GM12878 (cell line): Measurements from ENCODE around the gene MYO16. TPM values are rescaled to one million over a fixed set of nuclear protein-coding genes. Genes with fewer than 3 reads are reported as not detected.

Source experiments
- ATF7 ChIP-seq: fragments of 450-650 bp; IDR thresholded peaks from 2 replicates; pipeline ENCODE4 v1.6.1; 2016; ENCODE audit warnings: low read depth, mild to moderate bottlenecking
- BHLHE40 ChIP-seq, 2 experiments: fragments of 450-650 bp in 1 of 2; IDR thresholded peaks; 2 replicates each; pipeline ENCODE4 v1.6.1; 2011 to 2017; ENCODE audit warnings: low read depth in 2 of 2, borderline replicate concordance in 1 of 2, improper control_type of control experiment in 1 of 2, low read length in 1 of 2, mild to moderate bottlenecking in 1 of 2
- BRCA1 ChIP-seq: IDR thresholded peaks from 2 replicates; pipeline ENCODE4 v1.6.1; 2011; ENCODE audit warnings: low read depth, low read length, improper control_type of control experiment
- CHD2 ChIP-seq: IDR thresholded peaks from 2 replicates; pipeline ENCODE4 v1.6.1; 2011; ENCODE audit warnings: low read depth, low read length, improper control_type of control experiment, borderline replicate concordance
- EED ChIP-seq: sonication (generic); IDR thresholded peaks from 2 replicates; pipeline ENCODE4 v1.6.1; 2016; ENCODE audit warnings: antibody characterized with exemption, low read depth
- HDGF ChIP-seq: fragments of 450-650 bp; IDR thresholded peaks from 2 replicates; pipeline ENCODE4 v1.6.1; 2016; ENCODE audit warnings: antibody characterized with exemption
- IKZF2 ChIP-seq, 2 experiments: fragments of 450-650 bp; IDR thresholded peaks; 2 replicates each; pipeline ENCODE4 v1.6.1; 2017; ENCODE audit warnings: mild to moderate bottlenecking in 2 of 2, moderate library complexity in 2 of 2
- JUNB ChIP-seq: IDR thresholded peaks from 2 replicates; pipeline ENCODE4 v1.6.1; 2016; ENCODE audit warnings: antibody characterized with exemption, mild to moderate bottlenecking
- JUND ChIP-seq: IDR thresholded peaks from 2 replicates; pipeline ENCODE4 v1.6.1; 2012; ENCODE audit warnings: low read depth, mild to moderate bottlenecking, low read length, improper control_type of control experiment, moderate library complexity
- LARP7 ChIP-seq: fragments of 450-650 bp; IDR thresholded peaks from 2 replicates; pipeline ENCODE4 v1.6.1; 2017; ENCODE audit warnings: mild to moderate bottlenecking
- MEF2A ChIP-seq: IDR thresholded peaks from 2 replicates; pipeline ENCODE4 v1.6.1; 2011; ENCODE audit warnings: low read depth, mild to moderate bottlenecking, low read length, moderate library complexity; ENCODE audit not compliant: insufficient read depth
- NR2F1 ChIP-seq: fragments of 450-650 bp; conservative IDR thresholded peaks from 2 replicates; pipeline ENCODE4 v1.6.1; 2017; ENCODE audit warnings: mild to moderate bottlenecking
- POLR2A ChIP-seq: IDR thresholded peaks from 2 replicates; pipeline ENCODE4 v1.6.1; 2011; ENCODE audit warnings: low read depth, mild to moderate bottlenecking, low read length
- RAD51 ChIP-seq: fragments of 450-650 bp; IDR thresholded peaks from 2 replicates; pipeline ENCODE4 v1.6.1; 2016; ENCODE audit warnings: moderate library complexity, mild to moderate bottlenecking, inconsistent platforms
- RELA ChIP-seq: fragments of 450-650 bp; IDR thresholded peaks from 2 replicates; pipeline ENCODE4 v1.8.0; 2014; ENCODE audit warnings: borderline replicate concordance; ENCODE audit not compliant: partially characterized antibody
- RUNX3 ChIP-seq: IDR thresholded peaks from 2 replicates; pipeline ENCODE4 v1.6.1; 2012; ENCODE audit warnings: low read length, inconsistent platforms
- SREBF2 ChIP-seq: IDR thresholded peaks from 2 replicates; pipeline ENCODE4 v1.6.1; 2012; ENCODE audit warnings: mild to moderate bottlenecking, low read length
- STAT3 ChIP-seq: IDR thresholded peaks from 2 replicates; pipeline ENCODE4 v1.6.1; 2011; ENCODE audit warnings: low read depth, low read length, improper control_type of control experiment
- TARDBP ChIP-seq: IDR thresholded peaks from 2 replicates; pipeline ENCODE4 v1.6.1; 2016; ENCODE audit warnings: borderline replicate concordance
- TCF12 ChIP-seq: IDR thresholded peaks from 2 replicates; pipeline ENCODE4 v1.6.1; 2011; ENCODE audit warnings: low read depth, mild to moderate bottlenecking, low read length
- ZNF384 ChIP-seq: IDR thresholded peaks from 2 replicates; pipeline ENCODE4 v1.6.1; 2012; ENCODE audit warnings: low read depth, mild to moderate bottlenecking, low read length, improper control_type of control experiment, borderline replicate concordance
- polyA plus RNA-seq, 11 experiments: library from polyadenylated mRNA; depleted of rRNA in 4 of 11; unstranded in 6 of 11; stranded (reverse) in 5 of 11; fragments of >200 nt; fragmentation: Nextera tagmentation in 4 of 11; fragmentation: Illumina TruSeq in 1 of 11; extraction: Ambion mirVana in 4 of 11; extraction: Trizol in 1 of 11; gene quantifications; 1 replicate in 1 of 11; 2 replicates in 10 of 11; pipeline versions ENCODE4 v1.2.1 to v1.2.3, GENCODE V29; 2011 to 2016; ENCODE audit warnings: inconsistent platforms in 2 of 11, missing spikeins in 2 of 11, low read depth in 1 of 11
- total RNA-seq, 4 experiments: library from RNA; depleted of rRNA in 3 of 4; stranded (reverse); fragments of >200 nt in 3 of 4; fragmentation: Illumina TruSeq in 1 of 4; extraction: Trizol in 1 of 4; gene quantifications; 2 replicates each; pipeline versions ENCODE4 v1.2.1 to v1.2.3, GENCODE V29; 2013 to 2021
- TF ChIP-seq, protein P1 (sequence below): IDR thresholded peaks from 2 replicates; pipeline ENCODE4 v1.6.1; 2012; ENCODE audit warnings: low read depth, low read length, improper control_type of control experiment
- TF ChIP-seq, protein P2 (sequence below): IDR thresholded peaks from 2 replicates; pipeline ENCODE4 v1.6.1; 2012; ENCODE audit warnings: low read length, inconsistent platforms
- TF ChIP-seq, protein P3 (sequence below): fragments of 450-650 bp; IDR thresholded peaks from 2 replicates; pipeline ENCODE4 v1.6.1; 2017; ENCODE audit warnings: borderline replicate concordance
- TF ChIP-seq, protein P4 (sequence below): IDR thresholded peaks from 2 replicates; pipeline ENCODE4 v1.6.1; 2011; ENCODE audit warnings: low read depth, low read length, improper control_type of control experiment, borderline replicate concordance

Gene MYO16
- total and polyA plus RNA-seq, 10 of the 15 experiments (the other 5 are each of a cell fraction or from before 2014, with no cell fraction given) = under 0.01 to 1.7 (median 0.05) TPM; not detected in 4

DNA sequence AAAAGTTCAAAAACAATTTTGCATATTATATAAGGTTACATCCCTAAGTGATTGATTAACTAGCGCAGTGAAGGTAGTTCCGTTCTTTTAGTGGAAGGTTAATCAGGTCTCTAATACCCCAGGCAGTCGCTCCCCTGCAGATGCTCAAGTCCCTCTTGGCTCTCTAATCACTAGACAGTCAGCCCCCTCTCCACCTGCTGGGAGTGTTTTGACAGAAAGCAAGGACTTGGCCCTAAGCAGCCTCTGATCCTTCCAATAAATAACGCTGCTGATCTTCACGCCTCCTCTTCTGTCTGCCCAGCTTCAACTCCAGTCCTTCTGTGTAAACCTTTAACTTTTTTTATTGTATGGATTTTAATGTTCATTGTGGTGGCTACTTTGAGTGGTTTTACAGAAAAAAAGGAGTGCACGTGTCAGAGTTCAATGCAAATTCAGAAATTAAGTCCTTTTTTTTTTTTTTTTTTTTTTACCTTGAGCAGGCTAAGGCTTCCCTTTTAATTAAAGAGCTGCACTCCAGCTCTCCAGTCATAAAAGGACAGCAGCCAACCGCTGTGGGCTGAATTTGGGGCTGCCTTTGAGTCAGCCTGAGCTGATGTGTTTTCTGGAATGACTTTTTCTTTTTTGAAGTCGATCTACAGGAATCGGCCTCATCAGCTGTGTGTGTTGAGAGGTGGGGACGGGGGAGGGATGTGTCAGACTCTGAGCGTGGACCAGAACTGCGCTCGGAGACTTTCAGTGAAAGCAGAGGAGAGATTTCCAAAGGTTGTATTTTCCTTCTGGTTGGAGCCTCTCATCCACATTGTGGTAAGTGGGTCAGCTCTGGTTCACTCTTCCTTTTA lies 33.8 kb upstream of the MYO16 start (continued):
- TF ChIP-seq LARP7 (no peak), BHLHE40 (IDR thresholded peaks at IDR 0.05; ENCODE audit: borderline replicate concordance in 1 of 2, low read depth in 2 of 2, low read length in 1 of 2) (peak in 1 of 2 experiments; percentile 70), EED (no peak), CHD2 (no peak), RELA (no peak), RUNX3 (peak; percentile 81), JUND (no peak), MEF2A (no peak), BRCA1 (no peak), HDGF (no peak), RAD51 (no peak), JUNB (peak; percentile 72), NR2F1 (peak; percentile 55; the same call in 1 of the 2 replicates), TARDBP (no peak), POLR2A (no peak), TCF12 (no peak), IKZF2 (IDR thresholded peaks at IDR 0.05) (peak; percentile 33 to 58; a peak in 3 of 4 replicates), ATF7 (no peak), ZNF384 (peak; percentile 55), SREBF2 (no peak), STAT3 (no peak)
- TF ChIP-seq, protein P1, sequence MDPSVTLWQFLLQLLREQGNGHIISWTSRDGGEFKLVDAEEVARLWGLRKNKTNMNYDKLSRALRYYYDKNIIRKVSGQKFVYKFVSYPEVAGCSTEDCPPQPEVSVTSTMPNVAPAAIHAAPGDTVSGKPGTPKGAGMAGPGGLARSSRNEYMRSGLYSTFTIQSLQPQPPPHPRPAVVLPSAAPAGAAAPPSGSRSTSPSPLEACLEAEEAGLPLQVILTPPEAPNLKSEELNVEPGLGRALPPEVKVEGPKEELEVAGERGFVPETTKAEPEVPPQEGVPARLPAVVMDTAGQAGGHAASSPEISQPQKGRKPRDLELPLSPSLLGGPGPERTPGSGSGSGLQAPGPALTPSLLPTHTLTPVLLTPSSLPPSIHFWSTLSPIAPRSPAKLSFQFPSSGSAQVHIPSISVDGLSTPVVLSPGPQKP = no peak
- TF ChIP-seq, protein P2, sequence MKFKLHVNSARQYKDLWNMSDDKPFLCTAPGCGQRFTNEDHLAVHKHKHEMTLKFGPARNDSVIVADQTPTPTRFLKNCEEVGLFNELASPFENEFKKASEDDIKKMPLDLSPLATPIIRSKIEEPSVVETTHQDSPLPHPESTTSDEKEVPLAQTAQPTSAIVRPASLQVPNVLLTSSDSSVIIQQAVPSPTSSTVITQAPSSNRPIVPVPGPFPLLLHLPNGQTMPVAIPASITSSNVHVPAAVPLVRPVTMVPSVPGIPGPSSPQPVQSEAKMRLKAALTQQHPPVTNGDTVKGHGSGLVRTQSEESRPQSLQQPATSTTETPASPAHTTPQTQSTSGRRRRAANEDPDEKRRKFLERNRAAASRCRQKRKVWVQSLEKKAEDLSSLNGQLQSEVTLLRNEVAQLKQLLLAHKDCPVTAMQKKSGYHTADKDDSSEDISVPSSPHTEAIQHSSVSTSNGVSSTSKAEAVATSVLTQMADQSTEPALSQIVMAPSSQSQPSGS = 0 out of 2 replicates have a peak, but pooled peaks have one; percentile 21
- TF ChIP-seq, protein P3, sequence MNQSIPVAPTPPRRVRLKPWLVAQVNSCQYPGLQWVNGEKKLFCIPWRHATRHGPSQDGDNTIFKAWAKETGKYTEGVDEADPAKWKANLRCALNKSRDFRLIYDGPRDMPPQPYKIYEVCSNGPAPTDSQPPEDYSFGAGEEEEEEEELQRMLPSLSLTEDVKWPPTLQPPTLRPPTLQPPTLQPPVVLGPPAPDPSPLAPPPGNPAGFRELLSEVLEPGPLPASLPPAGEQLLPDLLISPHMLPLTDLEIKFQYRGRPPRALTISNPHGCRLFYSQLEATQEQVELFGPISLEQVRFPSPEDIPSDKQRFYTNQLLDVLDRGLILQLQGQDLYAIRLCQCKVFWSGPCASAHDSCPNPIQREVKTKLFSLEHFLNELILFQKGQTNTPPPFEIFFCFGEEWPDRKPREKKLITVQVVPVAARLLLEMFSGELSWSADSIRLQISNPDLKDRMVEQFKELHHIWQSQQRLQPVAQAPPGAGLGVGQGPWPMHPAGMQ = no peak
- TF ChIP-seq, protein P4, sequence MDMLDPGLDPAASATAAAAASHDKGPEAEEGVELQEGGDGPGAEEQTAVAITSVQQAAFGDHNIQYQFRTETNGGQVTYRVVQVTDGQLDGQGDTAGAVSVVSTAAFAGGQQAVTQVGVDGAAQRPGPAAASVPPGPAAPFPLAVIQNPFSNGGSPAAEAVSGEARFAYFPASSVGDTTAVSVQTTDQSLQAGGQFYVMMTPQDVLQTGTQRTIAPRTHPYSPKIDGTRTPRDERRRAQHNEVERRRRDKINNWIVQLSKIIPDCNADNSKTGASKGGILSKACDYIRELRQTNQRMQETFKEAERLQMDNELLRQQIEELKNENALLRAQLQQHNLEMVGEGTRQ = no peak
- TF ChIP-seq, all 136 proteins: peak for 16
